ENCODE results near the gene TRIM23.

The TRIM23 gene

DNA sequence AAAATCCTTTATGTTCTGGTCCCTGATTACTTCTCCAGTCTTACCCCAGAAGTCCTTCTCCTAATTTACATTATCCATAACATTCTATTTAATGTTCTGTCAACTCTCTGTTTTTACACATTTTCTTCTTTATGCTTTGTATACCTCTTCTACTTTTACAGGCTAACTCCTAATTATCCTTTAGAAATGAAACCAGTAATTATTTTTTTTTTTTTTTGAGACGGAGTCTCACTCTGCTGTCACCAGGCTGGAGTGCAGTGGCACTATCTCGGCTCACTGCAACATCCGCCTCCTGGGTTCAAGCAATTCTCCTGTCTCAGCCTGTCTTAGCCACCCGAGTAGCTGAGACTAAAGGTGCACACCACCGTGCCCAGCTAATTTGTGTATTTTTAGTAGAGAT, 70.2 kb downstream of the TRIM23 start:
- no peak for ATAC-seq
- no peak for TF ChIP-seq ZNF565 (CRISPR knock-in tag; conservative IDR thresholded peaks at IDR 0.05; ENCODE audit: low read depth)

DNA sequence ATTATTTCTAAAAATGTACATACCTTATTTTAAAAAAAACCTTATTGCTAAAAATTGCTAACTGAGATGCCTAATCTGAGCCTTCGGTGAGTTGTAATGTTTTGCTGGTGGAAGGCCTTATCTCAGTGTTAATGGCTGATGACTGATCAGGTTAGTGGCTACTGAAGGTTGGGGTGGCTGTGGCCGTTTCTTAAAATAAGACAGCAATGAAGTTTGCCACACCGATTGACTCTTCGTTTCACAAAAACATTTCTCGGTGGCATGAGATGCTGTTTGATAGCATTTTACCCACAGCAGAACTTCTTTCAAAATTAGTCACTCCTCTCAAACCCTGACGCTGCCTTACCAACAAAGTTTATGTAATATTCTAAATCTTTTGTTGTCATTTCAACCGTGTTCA, 75.9 kb downstream of the TRIM23 start:
- ATAC-seq: no peak
- no peak for TF ChIP-seq TCF4 (CRISPR knock-in tag; IDR thresholded peaks at IDR 0.05; ENCODE audit: borderline replicate concordance)
- TF ChIP-seq PPARA (CRISPR knock-in tag; IDR thresholded peaks at IDR 0.05; ENCODE audit: borderline replicate concordance): no peak
- TF ChIP-seq ISL1 (CRISPR knock-in tag; IDR thresholded peaks at IDR 0.05): no peak
- no peak for TF ChIP-seq RARB (CRISPR knock-in tag; IDR thresholded peaks at IDR 0.05)
- TF ChIP-seq TOX (CRISPR knock-in tag; IDR thresholded peaks at IDR 0.05; ENCODE audit: borderline replicate concordance): no peak
- TF ChIP-seq ZFP30 (CRISPR knock-in tag; IDR thresholded peaks at IDR 0.05): no peak
- no peak for TF ChIP-seq ESRRG (CRISPR knock-in tag; IDR thresholded peaks at IDR 0.05)
- no peak for TF ChIP-seq ARNTL (CRISPR knock-in tag; IDR thresholded peaks at IDR 0.05; ENCODE audit: borderline replicate concordance, low read depth)
- TF ChIP-seq BACH2 (CRISPR knock-in tag; IDR thresholded peaks at IDR 0.05; ENCODE audit: borderline replicate concordance): no peak
- no peak for TF ChIP-seq PATZ1 (CRISPR knock-in tag; IDR thresholded peaks at IDR 0.05; ENCODE audit: borderline replicate concordance)
- no peak for TF ChIP-seq ZNF70 (CRISPR knock-in tag; IDR thresholded peaks at IDR 0.05)
- no peak for TF ChIP-seq ZNF8 (CRISPR knock-in tag; IDR thresholded peaks at IDR 0.05)
- no peak for TF ChIP-seq GLIS3 (CRISPR knock-in tag; IDR thresholded peaks at IDR 0.05)
- no peak for TF ChIP-seq ZC3H10 (CRISPR knock-in tag; IDR thresholded peaks at IDR 0.05)
- TF ChIP-seq ZFP3 (CRISPR knock-in tag; IDR thresholded peaks at IDR 0.05): no peak
- no peak for TF ChIP-seq SNAI2 (CRISPR knock-in tag; IDR thresholded peaks at IDR 0.05)
- no peak for TF ChIP-seq ZNF565 (CRISPR knock-in tag; conservative IDR thresholded peaks at IDR 0.05; ENCODE audit: low read depth)

- TF ChIP-seq PATZ1 (CRISPR knock-in tag; IDR thresholded peaks at IDR 0.05; ENCODE audit: borderline replicate concordance): no peak
- TF ChIP-seq, protein P1, sequence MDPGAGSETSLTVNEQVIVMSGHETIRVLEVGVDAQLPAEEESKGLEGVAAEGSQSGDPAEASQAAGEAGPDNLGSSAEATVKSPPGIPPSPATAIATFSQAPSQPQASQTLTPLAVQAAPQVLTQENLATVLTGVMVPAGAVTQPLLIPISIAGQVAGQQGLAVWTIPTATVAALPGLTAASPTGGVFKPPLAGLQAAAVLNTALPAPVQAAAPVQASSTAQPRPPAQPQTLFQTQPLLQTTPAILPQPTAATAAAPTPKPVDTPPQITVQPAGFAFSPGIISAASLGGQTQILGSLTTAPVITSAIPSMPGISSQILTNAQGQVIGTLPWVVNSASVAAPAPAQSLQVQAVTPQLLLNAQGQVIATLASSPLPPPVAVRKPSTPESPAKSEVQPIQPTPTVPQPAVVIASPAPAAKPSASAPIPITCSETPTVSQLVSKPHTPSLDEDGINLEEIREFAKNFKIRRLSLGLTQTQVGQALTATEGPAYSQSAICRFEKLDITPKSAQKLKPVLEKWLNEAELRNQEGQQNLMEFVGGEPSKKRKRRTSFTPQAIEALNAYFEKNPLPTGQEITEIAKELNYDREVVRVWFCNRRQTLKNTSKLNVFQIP (CRISPR knock-in tag; IDR thresholded peaks at IDR 0.05; ENCODE audit: borderline replicate concordance, low read depth): no peak
- TF ChIP-seq BACH2 (CRISPR knock-in tag; IDR thresholded peaks at IDR 0.05; ENCODE audit: borderline replicate concordance): no peak
- no peak for TF ChIP-seq TCF4 (CRISPR knock-in tag; IDR thresholded peaks at IDR 0.05; ENCODE audit: borderline replicate concordance)
- no peak for TF ChIP-seq ZNF70 (CRISPR knock-in tag; IDR thresholded peaks at IDR 0.05)
- ATAC-seq: no peak
These were observed 78.0 kb downstream of the TRIM23 start for GRCh38 chr5:65546141-65546540.

- ATAC-seq: no peak
These were observed 79.7 kb downstream of the TRIM23 start for GRCh38 chr5:65544473-65544872.

DNA sequence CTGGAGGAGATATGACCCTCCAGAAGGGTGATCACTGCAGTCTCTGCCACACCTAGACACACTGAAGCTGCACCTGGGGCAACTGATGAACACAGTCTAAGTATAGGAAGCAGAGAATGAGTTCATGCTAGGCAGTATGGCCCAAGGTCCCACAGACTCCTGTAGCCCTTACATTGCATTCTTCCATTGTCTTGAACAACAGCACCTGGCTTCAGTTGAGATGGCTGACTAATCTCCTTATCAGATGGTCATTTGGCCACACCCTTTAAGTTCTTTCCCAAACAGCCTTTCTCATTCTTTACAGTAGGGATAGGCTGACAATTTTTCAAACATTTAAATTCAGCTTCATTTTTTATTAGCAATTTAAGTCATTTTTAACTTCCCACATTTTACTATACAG, 84.3 kb downstream of the TRIM23 start:
- TF ChIP-seq, protein P2, sequence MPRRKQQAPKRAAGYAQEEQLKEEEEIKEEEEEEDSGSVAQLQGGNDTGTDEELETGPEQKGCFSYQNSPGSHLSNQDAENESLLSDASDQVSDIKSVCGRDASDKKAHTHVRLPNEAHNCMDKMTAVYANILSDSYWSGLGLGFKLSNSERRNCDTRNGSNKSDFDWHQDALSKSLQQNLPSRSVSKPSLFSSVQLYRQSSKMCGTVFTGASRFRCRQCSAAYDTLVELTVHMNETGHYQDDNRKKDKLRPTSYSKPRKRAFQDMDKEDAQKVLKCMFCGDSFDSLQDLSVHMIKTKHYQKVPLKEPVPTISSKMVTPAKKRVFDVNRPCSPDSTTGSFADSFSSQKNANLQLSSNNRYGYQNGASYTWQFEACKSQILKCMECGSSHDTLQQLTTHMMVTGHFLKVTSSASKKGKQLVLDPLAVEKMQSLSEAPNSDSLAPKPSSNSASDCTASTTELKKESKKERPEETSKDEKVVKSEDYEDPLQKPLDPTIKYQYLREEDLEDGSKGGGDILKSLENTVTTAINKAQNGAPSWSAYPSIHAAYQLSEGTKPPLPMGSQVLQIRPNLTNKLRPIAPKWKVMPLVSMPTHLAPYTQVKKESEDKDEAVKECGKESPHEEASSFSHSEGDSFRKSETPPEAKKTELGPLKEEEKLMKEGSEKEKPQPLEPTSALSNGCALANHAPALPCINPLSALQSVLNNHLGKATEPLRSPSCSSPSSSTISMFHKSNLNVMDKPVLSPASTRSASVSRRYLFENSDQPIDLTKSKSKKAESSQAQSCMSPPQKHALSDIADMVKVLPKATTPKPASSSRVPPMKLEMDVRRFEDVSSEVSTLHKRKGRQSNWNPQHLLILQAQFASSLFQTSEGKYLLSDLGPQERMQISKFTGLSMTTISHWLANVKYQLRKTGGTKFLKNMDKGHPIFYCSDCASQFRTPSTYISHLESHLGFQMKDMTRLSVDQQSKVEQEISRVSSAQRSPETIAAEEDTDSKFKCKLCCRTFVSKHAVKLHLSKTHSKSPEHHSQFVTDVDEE (CRISPR knock-in tag; IDR thresholded peaks at IDR 0.05): no peak
- no peak for TF ChIP-seq GLIS3 (CRISPR knock-in tag; IDR thresholded peaks at IDR 0.05)
- TF ChIP-seq ZNF70 (CRISPR knock-in tag; IDR thresholded peaks at IDR 0.05): no peak
- no peak for TF ChIP-seq TOX (CRISPR knock-in tag; IDR thresholded peaks at IDR 0.05; ENCODE audit: borderline replicate concordance)
- no peak for TF ChIP-seq ESRRG (CRISPR knock-in tag; IDR thresholded peaks at IDR 0.05)
- no peak for TF ChIP-seq OSR1 (CRISPR knock-in tag; IDR thresholded peaks at IDR 0.05)
- no peak for TF ChIP-seq ZNF565 (CRISPR knock-in tag; conservative IDR thresholded peaks at IDR 0.05; ENCODE audit: low read depth)
- TF ChIP-seq PATZ1 (CRISPR knock-in tag; IDR thresholded peaks at IDR 0.05; ENCODE audit: borderline replicate concordance): no peak
- no peak for TF ChIP-seq TCF4 (CRISPR knock-in tag; IDR thresholded peaks at IDR 0.05; ENCODE audit: borderline replicate concordance)
- no peak for TF ChIP-seq ZFP30 (CRISPR knock-in tag; IDR thresholded peaks at IDR 0.05)
- no peak for TF ChIP-seq BACH2 (CRISPR knock-in tag; IDR thresholded peaks at IDR 0.05; ENCODE audit: borderline replicate concordance)
- no peak for TF ChIP-seq CSDC2 (CRISPR knock-in tag; IDR thresholded peaks at IDR 0.05)
- TF ChIP-seq ZFP3 (CRISPR knock-in tag; IDR thresholded peaks at IDR 0.05): no peak
- TF ChIP-seq ZNF8 (CRISPR knock-in tag; IDR thresholded peaks at IDR 0.05): no peak
- TF ChIP-seq ZC3H10 (CRISPR knock-in tag; IDR thresholded peaks at IDR 0.05): no peak
- ATAC-seq: no peak

More at GRCh38 chr5:65544473-65544872, 79.7 kb downstream of the TRIM23 start:
- TF ChIP-seq ZNF8 (CRISPR knock-in tag; IDR thresholded peaks at IDR 0.05): peak; percentile 60
- TF ChIP-seq ESRRG (CRISPR knock-in tag; IDR thresholded peaks at IDR 0.05): no peak
